ENCODE results near the gene MYBPC2.

Gene MYBPC2

DNA sequence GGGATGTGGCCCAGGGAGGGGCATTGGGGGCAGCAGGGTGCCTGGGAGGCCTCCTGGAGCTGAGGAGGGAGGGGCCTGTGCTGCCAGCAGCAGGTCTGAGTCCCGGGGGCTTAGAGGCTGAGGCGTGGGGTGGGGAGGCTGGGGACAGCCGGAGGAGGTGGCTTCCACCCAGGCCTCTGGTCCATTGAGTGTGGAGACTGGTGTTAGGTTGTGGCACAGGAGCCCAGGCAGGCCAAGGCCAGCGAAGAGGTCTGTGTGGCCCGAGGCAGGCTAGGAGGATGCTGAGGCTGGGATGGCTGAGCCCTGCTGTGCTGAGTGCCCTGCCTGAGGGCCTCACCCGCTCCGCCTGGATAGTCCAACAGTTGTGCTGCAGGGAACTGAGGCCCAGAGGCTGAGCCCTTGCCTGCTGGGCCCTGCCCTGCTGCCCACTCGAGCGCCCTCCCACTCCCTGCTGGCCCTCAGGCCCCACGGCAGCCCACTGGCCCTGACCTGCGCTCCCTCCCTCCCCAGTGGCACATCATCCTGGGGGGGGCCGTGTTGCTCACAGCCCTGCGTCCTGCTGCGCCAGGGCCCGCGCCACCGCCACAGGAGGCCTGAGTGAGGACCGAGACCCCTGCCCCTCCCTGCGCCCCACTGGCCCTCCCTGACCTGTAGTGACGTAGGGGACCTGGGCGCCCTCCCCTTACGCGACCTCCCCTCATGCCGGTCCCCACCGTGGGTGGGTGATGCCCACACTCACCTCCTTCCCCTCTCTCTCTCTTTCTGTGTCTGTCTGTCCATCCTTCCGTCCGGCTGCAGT lies 48.9 kb downstream of the MYBPC2 start:
- Histone ChIP-seq H3K27ac (no peak overlapping the region), H3K36me3 (ENCODE audit: insufficient read depth, low read length) (peaks cover 16% of the 10 kb centered on the region; the same call in 1 of the 2 replicates), H3K9me3 (ENCODE audit: low read depth, low read length) (no peaks in the 10 kb centered on the region), H3K9ac (ENCODE audit: insufficient read length) (no peak overlapping the region), H3K4me3 (no peak overlapping the region)
- DNase-seq (ENCODE audit: low read depth, low spot score): no peak
- no peak for TF ChIP-seq POLR2AphosphoS5 (IDR thresholded peaks at IDR 0.05; ENCODE audit: borderline replicate concordance, low read depth, low read length)
- TF ChIP-seq FOXP2 (optimal IDR thresholded peaks at IDR 0.05; ENCODE audit: control extremely low read depth, extremely low read length, insufficient read depth): no peak

DNA sequence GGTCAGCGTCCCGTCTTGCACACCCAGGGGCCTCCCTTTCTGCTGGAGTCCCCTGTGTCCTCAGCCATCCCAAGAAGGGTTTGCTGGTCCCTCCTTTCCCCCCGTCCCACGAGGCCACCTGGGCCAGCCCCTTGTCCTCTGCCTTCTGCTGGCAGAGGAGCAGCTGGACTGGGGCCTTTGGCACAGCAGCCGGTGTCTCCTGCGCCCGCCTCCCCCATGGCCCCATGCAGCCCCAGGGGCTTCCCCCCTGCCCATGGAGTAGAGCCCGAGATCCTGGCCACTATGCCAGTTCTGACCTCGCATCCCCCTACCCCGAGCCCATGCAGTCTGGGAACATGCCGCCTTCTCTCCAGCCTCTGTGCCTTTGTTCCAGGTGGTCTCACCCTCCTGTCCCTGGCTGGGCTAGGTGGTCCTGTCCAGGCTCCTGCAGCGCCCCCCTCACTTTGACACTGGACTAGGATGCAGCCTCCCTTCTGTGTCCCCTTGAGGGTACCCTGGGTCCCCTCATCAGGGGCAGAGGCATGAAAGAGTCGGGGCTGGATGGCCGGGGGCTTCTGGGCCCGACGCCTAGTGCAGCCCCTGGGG lies 49.7 kb downstream of the MYBPC2 start:
- H3K9me3 ChIP-seq (ENCODE audit: low read depth, low read length): no peaks in the 10 kb centered on the region
- H3K27ac ChIP-seq: no peak overlapping the region
- peaks cover 16% of the 10 kb centered on the region; the same call in 1 of the 2 replicates for H3K36me3 ChIP-seq (ENCODE audit: insufficient read depth, low read length)
- no peak overlapping the region for H3K9ac ChIP-seq (ENCODE audit: insufficient read length)
- H3K4me3 ChIP-seq: no peak overlapping the region
- no peak for TF ChIP-seq POLR2AphosphoS5 (IDR thresholded peaks at IDR 0.05; ENCODE audit: borderline replicate concordance, low read depth, low read length)
- no peak for TF ChIP-seq FOXP2 (optimal IDR thresholded peaks at IDR 0.05; ENCODE audit: control extremely low read depth, extremely low read length, insufficient read depth)
- TF ChIP-seq EZH2 (IDR thresholded peaks at IDR 0.05): no peak
- no peak for DNase-seq (ENCODE audit: low read depth, low spot score)

DNA sequence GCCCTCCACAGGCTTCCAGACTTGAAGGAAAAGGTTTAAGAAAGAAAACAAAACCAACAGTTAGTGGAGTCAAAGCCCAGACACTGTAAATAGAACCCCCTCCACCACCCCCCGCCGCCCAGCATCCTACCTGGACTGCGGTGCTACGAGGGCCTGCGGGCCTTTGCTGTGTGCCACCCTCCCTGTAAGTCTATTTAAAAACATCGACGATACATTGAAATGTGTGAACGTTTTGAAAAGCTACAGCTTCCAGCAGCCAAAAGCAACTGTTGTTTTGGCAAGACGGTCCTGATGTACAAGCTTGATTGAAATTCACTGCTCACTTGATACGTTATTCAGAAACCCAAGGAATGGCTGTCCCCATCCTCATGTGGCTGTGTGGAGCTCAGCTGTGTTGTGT lies 50.2 kb downstream of the MYBPC2 start:
- TF ChIP-seq EZH2 (IDR thresholded peaks at IDR 0.05) (no peak), FOXP2 (optimal IDR thresholded peaks at IDR 0.05; ENCODE audit: control extremely low read depth, extremely low read length, insufficient read depth) (no peak), POLR2AphosphoS5 (IDR thresholded peaks at IDR 0.05; ENCODE audit: borderline replicate concordance, low read depth, low read length) (no peak)
- no peak overlapping the region for H3K4me3 ChIP-seq
- no peak overlapping the region for H3K9ac ChIP-seq (ENCODE audit: insufficient read length)
- no peak for DNase-seq (ENCODE audit: low read depth, low spot score)
- peaks cover 14% of the 10 kb centered on the region; the same call in 1 of the 2 replicates for H3K36me3 ChIP-seq (ENCODE audit: insufficient read depth, low read length)
- H3K27ac ChIP-seq: no peak overlapping the region
- no peaks in the 10 kb centered on the region for H3K9me3 ChIP-seq (ENCODE audit: low read depth, low read length)

DNA sequence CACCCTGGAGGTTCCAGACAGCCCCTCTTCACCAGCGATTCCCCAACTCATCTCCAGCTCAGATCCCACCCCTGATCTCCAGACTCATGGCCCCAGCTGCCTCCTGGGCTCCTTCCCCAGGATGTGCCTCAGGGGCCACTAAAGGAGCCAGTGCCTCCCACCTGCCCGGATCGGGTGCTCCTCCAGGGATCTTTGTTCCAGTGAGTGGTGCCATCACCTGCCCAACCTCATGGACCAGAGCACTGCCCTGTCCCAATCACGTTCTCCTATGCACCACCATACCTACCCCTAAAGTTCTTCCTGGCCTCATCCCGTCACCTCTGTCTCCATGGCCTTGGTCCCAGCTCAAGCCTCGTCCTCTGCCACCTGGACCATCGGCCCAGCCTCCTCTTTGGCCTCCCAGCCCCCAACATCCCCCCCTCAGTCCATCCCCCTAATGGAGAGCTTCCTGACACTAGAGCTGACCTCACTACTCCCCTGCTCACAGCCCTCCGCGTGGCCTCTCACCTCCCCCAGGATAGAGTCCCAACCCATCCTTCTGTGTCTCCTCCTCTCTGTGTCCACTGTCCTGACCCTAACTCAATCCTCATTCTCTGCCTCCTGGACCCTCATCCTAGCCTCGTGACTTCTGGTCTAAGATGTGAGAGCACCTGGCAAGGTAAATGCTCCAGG lies 52.7 kb downstream of the MYBPC2 start:
- H3K4me3 ChIP-seq: no peak overlapping the region
- TF ChIP-seq POLR2AphosphoS5 (IDR thresholded peaks at IDR 0.05; ENCODE audit: borderline replicate concordance, low read depth, low read length): no peak
- no peak for TF ChIP-seq EZH2 (IDR thresholded peaks at IDR 0.05)
- TF ChIP-seq FOXP2 (optimal IDR thresholded peaks at IDR 0.05; ENCODE audit: control extremely low read depth, extremely low read length, insufficient read depth): no peak
- no peaks in the 10 kb centered on the region for H3K9me3 ChIP-seq (ENCODE audit: low read depth, low read length)
- H3K9ac ChIP-seq (ENCODE audit: insufficient read length): no peak overlapping the region
- no peaks in the 10 kb centered on the region for H3K36me3 ChIP-seq (ENCODE audit: insufficient read depth, low read length)
- DNase-seq (ENCODE audit: low read depth, low spot score): no peak
- no peak overlapping the region for H3K27ac ChIP-seq

DNA sequence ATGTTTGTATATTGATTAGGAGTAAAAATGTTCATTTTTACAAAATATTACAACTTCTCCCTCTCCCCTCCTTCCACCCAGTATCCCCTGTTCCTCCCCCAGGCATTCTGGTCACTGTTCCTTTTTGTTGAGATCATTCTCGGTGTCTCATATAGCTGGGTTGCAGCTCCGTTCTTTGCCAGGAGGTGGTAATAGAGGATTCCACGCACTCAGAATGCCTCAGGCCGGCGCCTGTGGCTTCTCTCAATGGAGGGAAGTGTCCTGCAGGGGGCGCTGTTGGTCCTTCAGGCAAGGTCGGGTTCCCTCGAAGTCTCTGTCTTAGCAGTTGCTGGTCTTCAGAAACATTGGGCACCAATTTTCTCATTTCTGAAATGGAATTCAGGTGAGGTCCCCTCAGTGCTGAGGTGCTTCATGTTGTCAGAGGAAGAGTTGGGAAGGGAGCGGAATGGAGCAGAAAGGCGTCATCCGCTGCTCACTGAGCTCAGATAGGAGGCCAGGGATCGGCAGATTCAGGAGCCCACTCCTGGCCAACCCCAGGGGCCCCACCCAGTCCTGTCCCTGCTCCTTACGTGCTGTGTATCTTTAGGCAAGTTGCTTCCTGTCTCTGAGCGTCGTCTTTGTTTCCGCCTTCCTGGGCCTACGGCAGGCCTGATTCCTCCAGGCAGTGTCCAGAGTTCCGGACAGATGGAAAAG lies 54.3 kb downstream of the MYBPC2 start:
- Histone ChIP-seq H3K9me3 (ENCODE audit: low read depth, low read length) (no peaks in the 10 kb centered on the region), H3K4me3 (no peak overlapping the region), H3K36me3 (ENCODE audit: insufficient read depth, low read length) (no peaks in the 10 kb centered on the region), H3K27ac (no peak overlapping the region), H3K9ac (ENCODE audit: insufficient read length) (no peak overlapping the region)
- no peak for DNase-seq (ENCODE audit: low read depth, low spot score)
- TF ChIP-seq POLR2AphosphoS5 (IDR thresholded peaks at IDR 0.05; ENCODE audit: borderline replicate concordance, low read depth, low read length) (no peak), EZH2 (IDR thresholded peaks at IDR 0.05) (no peak), FOXP2 (optimal IDR thresholded peaks at IDR 0.05; ENCODE audit: control extremely low read depth, extremely low read length, insufficient read depth) (no peak)

- Histone ChIP-seq H3K9ac (ENCODE audit: insufficient read length) (no peak overlapping the region), H3K36me3 (ENCODE audit: insufficient read depth, low read length) (no peaks in the 10 kb centered on the region), H3K4me3 (no peak overlapping the region), H3K9me3 (ENCODE audit: low read depth, low read length) (no peaks in the 10 kb centered on the region), H3K27ac (no peak overlapping the region)
- no peak for DNase-seq (ENCODE audit: low read depth, low spot score)
- TF ChIP-seq FOXP2 (optimal IDR thresholded peaks at IDR 0.05; ENCODE audit: control extremely low read depth, extremely low read length, insufficient read depth) (no peak), POLR2AphosphoS5 (IDR thresholded peaks at IDR 0.05; ENCODE audit: borderline replicate concordance, low read depth, low read length) (no peak), EZH2 (IDR thresholded peaks at IDR 0.05) (no peak)
Observed at GRCh38 chr19:50488389-50489194, 55.9 kb downstream of the MYBPC2 start.

DNA sequence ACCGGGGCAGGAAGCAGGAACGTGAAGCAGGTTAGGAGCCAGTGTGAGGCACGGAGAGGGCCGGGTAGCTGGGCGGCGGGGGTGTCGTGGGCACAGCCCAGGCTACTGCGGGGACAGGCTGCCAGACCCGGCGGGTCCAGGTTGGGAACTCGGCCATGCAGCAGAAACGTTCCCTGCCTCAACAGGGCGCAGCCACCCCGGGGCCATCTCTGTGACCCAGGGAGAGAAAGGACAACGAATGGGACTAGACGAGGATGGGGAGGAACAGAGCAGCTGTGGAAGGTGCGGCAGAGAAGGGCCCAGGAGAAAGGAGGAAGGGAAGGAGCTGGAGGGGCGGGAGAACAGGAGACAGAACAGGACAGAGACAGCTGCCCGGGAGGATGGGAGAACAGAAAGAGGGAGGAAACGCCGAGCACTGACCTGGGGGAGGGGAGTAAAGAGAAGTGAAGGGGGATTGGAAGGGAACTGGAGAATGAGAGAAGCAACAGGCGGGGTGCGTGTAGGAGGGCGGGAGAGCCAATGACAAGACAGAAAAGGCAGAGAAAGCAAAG lies 56.8 kb downstream of the MYBPC2 start:
- no peak for DNase-seq (ENCODE audit: low read depth, low spot score)
- Histone ChIP-seq H3K36me3 (ENCODE audit: insufficient read depth, low read length) (no peaks in the 10 kb centered on the region), H3K27ac (no peak overlapping the region), H3K4me3 (no peak overlapping the region), H3K9ac (ENCODE audit: insufficient read length) (no peak overlapping the region), H3K9me3 (ENCODE audit: low read depth, low read length) (no peaks in the 10 kb centered on the region)
- TF ChIP-seq FOXP2 (optimal IDR thresholded peaks at IDR 0.05; ENCODE audit: control extremely low read depth, extremely low read length, insufficient read depth): no peak

All from SK-N-MC (cell line).